DMS79 (cell line): ENCODE measurements around the gene KHNYN.
"Not testable (repeated sequence)": the region's sequence is repeated elsewhere in the genome, so short reads cannot be mapped to it uniquely, and the experiment has no call there.

Experiments
- DNase-seq: peaks from one replicate; lab custom pipeline; 2025; lab: John Stamatoyannopoulos, UW

KHNYN gene

DNA sequence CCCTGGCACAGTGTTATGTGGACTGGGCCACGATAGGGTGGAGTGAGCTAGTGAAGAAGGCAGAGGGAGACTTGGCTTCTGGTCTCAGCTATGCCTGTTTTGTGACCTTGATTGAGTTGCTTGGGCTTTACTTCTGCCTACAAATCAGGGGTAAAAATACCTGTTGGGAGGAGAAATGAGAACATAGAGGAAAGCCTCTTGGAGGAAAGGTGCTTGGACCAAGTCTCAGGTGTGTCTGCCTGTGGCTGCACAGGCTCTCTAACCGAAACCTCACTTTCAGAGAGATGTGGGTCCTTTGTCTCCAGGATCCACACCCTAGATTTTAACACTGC is 7.9 kb downstream of the KHNYN start:
- DNase-seq = no peak

DNA sequence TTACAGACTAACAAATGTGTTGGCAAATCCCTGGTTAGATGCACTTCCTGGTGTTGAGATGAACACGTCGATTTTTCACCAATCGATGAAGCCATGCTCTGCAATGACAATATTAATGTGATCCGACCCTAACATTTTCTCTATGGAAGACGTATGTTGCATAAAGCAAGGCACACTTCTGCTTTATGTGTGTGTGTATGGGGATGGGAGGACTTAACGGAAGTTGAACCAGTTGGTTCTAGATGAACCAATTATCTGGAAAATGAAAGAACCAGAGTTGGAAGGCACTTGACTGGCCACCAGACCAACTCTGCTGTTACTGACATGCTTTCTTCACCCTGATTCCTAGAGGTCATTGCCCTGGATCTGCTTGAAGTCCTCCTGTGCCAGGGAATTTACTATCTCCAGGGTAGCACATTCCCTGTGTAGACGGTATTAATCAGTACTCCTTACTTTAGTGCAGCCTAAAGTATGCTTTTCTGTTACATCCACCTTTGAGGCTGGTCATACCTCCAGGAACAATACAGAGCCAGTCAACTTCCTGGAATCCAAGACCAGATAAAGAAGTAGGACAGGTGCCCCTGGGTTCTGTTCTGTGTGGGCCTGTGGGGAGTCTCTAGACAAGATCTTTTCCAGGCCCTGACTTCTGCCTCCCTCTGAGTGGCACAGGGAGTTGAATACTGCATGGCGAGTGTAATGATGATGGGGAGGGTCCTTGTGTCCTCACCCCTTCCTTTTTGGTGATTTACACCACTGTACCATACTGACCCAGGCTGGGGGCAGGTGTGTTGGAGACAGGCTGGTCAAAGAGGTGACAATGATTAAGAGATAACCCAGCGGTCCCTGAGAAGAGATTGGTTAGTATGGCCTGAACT is 8.7 kb downstream of the KHNYN start:
- no peak for DNase-seq

DNA sequence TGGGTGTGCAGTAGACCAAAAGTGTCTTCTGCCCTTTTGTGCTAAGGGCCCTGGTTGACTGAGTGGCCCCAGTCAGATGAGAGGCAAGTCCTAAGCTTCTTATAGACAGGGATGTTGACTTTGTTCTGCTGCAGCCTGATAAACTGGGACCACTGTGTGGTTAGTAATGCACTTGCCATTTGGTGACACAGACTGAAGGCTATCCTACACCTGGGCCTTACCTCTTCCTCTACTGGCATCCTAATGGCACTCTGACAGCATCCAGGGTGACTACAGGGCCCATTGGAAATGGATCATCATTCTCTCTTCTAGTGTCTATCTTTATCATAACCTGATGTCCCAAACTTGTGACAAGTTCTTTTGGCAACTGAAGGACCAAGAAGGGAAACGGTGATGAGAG is 9.5 kb downstream of the KHNYN start:
- DNase-seq = no peak

DNA sequence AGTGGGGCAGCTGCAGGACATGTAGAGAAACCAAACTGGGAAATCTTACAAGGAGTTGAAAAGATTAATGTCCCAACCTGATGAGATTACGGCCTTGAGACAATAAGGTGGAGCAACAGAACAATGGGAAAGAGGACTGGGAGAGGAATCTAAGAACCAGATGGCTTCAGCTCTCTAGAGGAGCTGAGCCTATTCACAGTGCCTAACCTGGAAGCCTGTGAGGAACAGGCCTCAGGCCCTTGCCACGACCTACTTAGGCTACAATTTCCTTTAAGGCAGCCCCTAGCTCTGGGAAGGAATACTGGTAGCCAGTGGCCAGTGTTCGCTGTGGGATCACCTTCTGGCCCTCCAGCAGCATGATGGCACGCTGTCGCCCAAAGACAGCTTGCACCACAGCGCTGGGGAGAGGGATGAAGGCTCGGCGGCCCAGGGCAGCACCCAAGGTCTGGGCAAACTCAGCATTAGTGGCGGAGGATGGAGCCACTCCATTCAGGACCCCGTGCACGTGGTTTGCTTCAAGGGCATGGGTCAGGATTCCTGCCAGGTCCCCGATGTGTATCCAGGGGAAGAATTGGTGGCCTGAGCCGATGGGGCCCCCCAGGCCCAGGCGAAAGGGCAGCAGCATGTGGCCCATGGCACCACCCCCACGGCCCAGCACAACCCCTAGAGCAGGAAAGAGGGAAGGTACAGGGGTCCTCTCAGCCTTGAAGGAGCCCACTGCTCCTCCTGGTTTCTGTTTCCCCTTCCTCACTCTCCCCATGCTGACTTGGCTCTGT is 10.3 kb downstream of the KHNYN start:
- no peak for DNase-seq

DNA sequence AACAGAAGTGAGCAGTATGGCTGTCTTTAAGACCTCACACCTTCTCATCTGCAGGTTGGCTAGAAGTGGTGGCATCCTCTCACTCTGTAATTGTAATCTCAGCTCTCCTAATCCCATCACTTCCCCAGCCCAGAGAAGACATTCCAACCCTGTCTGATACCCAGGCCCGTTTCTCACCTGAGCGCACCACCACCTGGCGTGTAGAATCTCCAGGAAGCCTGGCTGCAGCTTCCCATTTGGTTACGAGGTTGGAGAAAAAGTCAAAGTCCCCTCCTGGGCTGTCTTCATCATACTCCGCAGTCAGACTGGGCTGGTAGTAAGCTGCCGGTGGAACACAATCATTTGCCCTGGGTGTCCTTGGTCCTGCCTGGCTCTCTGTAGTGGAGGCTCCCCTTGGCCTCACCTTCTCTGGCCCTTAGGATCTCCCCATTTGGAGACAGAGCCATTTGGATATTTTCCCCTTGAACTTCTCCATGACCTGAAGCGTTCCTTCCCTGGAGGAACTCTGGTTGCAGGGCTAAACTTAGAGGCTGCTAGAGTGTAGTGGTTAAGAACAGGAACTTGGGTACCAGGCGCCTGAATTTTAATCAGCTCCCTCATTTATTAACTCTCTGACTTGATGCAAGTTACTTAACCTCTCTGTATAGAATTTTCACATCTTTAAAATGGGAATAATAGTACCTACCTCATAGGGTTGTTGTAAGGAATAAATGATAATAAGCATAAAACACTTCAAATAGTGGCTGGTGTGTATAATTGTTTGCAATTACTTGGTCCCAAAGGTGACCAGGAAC is 11.0 kb downstream of the KHNYN start:
- no peak for DNase-seq

DNA sequence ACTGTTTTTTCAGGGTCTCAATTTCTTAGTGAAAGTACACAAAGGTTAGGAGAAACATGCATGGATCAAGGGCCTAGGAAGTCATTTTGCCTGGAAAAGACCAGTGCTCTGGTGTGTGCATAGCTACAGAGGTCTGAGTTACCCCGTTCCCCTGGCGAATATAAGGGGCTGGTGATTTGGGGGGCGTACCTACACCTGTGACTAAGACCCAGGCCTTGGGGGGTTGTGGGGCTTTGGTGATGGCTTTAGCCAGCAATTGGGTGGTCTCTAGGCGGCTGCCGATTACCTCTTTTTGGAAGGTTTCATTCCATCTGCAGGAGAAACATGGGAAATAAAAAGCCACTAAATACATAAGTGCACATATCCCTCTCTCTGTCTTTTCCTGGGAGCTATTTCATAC is 11.7 kb downstream of the KHNYN start:
- DNase-seq = no peak

DNA sequence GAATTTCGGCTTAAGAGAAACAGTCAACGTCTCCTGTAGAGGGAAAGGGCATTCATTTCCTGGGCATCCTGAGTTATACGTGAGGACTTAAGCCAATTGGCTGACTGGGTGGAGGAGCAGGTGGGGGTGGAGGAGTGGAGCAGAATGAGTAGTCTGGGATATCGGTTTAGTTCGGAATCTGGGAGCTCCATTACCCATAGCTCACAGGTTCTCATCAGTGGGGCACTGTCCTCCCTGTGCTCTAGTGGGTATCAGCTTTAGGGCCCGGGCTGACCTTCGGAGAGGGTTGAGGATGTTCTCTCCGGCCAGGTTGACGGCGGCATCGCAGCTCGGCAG is 12.1 kb downstream of the KHNYN start:
- DNase-seq = peak; percentile 51

DNA sequence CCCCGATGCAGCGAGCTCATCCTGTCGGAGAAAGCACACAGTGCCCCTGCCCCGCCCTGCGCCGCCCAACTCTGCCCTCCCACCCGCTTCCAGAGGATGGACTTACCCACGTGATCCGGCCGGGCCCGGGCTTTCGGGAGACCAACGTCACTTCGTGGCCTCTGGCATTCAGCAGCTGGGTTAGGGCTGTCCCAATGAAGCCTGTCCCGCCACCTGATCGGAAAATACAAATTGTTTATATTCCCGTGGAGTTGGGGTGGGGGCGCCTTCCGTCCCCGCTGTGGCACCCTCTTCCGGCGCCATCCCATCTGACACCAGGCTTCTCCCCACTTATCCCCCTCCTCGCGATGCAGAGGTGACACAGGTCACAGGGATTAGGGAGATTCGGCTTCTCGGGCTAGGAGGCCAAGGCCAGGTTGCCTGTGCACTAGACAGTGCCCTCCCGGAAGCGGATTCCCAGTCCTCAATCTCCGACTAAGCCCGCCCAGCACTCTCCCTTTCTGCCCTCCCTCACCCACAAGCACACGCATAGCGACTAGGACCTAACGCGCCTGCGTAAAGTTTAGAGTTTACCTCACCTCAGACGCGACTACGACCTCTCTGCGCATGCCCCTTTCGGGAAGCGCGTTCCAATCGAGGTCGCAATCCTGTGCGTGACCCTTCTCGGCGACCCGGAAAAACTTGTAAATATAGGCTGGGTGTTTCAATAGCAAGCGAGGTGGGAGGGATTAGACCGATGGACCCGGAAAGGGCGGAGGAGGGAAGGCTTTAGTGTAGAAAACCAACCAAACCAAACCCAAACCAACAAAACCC is 12.7 kb downstream of the KHNYN start, which contains the start of gene SDR39U1:
TSS of gene SDR39U1 (minus strand) at position 537 of the 813 bp plus-strand sequence. CDS start at position 530, 7 bp downstream.
- peak; percentile 100 for DNase-seq

DNA sequence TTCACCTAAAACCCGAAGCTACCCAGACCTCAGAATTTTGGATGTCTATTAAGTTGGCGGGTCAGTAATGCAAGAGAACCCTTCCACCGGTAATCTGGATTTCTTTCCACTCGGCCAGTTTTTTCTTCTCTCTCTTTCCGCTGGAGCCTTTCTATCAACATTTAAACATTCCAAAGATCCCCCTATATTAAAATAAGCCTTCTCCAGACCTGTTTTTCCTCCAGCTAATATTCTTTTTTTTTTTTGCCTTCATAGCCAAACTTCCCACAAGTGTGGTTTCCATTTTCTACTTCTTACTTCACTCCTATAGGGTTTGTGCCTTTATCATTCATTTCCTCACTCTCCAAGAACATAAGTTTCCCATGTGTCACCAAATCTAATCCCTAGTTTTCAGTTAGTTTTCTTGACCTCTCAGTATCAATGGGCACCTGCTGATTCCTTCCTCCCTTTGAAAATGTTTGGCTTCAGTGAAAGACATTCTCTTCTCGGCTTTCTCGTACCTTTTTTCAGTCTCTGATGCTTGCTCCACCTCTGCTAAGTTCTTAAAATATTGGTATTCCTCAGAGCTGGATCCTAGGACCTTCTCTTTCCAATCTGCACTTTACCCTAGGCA is 13.4 kb downstream of the KHNYN start:
- DNase-seq = no peak

DNA sequence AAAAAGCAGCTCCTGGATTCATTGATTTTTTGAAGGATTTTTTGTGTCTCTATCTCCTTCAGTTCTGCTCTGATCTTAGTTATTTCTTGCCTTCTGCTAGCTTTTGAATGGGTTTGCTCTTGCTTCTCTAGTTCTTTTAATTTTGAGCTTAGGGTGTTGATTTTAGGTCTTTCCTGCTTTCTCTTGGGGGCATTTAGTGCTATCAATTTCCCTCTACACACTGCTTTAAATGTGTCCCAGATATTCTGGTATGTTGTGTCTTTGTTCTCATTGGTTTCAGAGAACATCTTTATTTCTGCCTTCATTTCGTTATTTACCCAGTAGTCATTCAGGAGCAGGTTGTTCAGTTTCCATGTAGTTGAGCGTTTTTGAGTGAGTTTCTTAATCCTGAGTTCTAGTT is 21.1 kb downstream of the KHNYN start:
- DNase-seq = not testable (repeated sequence)

DNA sequence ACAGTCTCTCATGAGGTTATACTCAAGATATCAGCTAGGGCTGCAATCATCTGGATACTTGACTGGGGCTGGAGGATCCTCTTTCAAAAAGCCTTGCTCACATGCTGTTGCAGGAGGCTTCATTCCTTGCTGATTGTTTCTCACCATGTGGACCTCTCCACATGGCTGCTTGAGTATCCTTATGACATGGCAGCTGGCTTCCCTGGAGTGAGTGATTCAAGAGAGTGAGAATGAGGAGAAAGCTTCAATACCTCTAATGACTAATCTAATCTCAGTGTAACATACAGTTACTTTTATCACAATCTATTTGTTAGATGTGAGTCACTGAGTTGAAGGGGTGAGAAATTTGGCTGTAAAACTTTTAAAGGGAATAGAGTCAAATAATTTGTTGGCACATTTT is 27.2 kb downstream of the KHNYN start:
- DNase-seq = no peak

DNA sequence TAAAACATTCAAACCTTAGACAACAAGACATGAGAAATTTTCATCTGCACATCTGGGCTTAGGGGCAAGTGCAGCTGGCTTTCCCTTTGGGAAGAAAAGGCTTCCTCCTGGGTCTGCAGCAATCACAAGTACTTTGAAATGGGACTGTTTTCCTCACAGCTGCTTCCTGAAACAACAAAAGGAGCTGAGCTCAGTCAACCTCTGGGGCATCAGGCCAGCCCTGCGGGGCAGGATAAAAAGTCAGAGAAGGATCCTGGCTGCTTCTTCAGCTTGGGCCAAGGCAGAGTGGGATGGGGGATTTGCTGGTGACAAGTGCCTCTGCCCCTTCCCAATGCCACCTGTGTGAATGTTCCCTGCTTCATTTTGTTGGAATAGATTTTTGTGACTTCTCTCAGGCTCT is 29.0 kb downstream of the KHNYN start:
- no peak for DNase-seq

DNA sequence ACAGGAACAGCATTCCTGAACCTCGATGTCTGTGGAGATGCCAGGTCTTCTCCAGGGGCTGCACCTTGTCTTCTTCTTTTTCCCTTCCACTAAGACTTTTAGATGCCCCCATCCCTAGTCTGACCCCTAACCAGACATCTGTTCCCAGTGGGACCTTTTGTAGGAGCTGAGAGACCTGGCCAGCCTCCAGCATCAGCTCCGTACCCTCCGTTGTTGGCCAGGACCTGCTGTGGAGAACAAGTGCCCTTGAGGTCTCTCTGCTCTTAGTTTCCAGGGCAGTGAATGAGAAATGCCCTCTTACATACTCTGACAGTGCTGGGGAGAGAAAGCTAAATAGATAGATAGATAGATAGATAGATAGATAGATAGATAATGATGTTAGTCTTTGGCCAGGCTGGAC is 29.6 kb downstream of the KHNYN start:
- DNase-seq = peak; percentile 31

DNA sequence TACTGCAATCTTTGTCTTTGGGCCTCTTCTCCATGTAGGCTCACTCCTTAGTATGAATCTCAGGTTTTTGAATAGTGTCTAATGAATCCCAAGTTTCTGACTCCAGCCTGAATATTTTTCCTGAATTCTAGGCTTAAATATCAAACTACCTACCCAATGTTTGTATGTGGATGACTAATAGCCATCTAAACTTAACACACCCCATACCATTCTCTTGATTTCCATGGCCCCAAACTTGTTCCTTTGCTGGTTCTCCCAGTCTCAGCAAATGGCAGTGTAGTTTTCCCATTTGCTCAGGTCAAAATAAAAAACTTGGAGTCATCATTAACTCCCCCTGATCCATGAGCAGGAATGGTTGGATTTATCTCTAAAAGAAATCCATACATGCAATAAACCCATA is 31.6 kb downstream of the KHNYN start:
- DNase-seq = no peak

DNA sequence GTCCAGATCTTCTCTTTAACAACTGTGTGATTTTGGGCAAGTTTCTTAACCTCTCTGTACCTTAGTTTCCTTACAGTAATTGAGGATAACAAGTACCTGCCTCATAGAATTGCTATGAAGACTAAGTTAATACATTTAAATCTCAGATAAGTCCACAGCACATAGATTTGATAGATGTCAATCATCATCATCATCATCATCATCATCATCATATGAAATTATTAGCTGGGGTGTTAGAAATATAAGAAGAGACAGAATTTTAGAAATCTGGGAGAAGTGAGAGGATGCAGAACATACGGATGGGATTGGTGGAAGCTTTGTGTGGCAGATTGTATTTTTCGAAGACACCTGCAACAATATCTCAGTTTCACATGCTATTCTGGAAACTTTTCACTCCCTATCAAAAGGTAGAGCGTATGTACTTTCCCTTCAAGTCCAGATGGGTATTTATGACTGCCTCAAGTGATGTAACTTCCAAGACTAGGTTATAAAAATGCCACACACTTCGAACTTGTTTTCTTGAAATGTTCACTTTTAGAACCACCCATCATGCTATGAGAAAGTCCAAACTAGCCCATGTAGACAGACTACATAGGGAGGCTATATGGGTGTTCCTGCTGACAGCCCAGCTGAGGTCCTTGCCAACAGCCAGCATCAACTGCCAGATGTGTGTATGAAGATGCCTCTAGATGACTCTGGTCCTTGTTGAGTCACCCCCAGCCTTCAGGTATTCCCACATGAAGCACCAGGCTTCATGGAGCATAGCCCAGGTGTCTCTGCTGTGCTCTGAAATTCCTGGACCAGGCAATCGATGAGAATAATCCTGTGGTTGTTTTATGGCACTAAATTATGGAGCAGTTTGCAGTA is 33.5 kb downstream of the KHNYN start:
- DNase-seq = no peak

DNA sequence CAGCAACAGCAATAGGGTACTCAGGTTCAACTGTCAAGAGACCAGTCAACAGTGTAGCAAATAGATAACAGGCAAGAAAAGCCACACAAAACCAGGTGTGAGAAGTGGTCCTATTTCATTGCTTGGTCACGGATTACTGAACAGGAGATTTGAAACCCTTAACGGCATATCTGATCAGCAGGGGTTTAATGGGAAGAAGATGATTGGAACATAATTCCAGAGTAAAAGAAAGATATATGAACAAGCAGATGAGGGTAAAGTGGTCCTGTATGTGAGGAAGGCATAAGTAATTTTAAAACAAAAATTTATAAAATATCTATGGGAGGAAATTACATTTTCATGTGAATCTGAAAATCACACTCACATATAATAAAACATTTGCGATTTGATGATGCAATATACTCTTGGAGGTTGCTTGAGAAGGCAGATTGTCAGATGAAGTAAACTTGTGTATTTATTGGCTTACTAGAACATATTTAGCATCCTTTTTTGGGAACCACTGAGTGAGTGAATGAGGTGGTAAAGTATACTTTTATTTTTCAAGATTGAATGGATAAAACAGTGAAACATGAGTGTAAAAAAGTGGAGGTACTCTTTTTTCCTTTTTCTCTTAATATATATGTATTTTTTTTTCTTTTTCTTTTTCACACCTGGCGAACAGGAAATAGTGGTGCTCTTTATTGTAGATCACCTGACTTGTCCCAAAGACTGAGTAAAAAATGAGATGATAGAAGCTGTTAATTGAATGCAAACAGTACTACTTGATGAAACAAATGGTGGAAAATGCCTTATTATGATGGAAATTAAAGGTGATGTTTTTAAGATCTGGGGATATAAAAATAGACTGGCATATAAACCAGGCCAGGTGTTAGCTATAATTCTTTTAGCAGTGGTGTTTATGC is 34.4 kb downstream of the KHNYN start:
- DNase-seq = peak; percentile 47

DNA sequence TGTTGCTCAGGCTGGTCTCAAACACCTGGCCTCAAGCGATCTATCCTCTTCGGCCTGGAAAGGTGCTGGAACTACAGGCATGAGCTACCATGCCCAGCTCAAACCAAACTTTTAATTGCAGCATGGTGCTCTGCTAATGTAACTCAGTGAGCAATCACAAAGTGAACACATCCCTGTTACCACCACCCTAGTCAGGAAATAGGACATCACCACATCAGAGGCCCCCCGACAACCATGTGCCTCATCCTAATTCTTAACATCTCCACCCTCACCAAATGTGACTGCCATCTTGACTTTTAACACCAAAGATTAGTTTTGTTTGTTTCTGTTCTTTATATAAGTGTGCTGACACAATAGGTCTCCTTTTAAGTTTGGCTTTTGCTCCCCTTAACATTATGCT is 35.6 kb downstream of the KHNYN start:
- DNase-seq = no peak

DNA sequence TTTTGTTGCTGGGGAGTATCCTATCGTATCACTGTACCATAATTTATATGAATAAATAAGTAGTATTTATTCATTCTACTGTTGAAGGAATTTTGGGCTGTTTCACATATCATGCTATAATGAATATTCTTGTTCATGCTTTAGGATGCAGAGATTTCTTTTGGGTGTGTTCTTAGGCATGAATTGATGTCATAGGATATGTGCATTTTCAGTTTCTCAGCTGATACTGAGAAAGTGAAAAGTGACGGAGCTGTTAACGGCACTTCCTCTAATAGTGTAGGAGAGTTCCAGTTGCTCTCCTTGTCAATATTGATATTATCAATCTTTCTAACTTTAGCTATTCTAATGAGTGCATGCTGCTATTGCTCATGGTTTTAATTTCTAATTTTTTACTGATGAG is 36.1 kb downstream of the KHNYN start:
- DNase-seq = no peak

DNA sequence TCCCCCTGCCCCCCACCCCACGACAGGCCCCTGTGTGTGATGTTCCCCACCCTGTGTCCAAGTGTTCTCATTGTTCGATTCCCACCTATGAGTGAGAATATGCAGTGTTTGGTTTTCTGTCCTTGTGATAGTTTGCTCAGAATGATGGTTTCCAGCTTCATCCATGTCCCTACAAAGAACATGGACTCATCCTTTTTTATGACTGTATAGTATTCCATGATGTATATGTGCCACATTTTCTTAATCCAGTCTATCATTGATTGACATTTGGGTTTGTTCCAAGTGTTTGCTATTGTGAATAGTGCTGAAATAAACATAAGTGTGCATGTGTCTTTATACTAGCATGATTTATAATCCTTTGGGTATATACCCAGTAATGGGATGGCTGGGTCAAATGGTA is 40.7 kb downstream of the KHNYN start:
- DNase-seq = not testable (repeated sequence)
